OCI-LY1 (cell line): ENCODE results near the gene SMYD3.

Experiments
- H2AFZ ChIP-seq: fragments of 200-600 bp; sonication (generic), shearing (Covaris generic); 2 replicates; pipeline ENCODE4 v1.6.0; 2014; ENCODE audit warnings: antibody characterized with exemption, mild to moderate bottlenecking, low read length
- H3F3A ChIP-seq: fragments of 200-600 bp; sonication (generic), shearing (Covaris generic); 2 replicates; pipeline ENCODE4 v1.6.0; 2014; ENCODE audit warnings: mild to moderate bottlenecking, antibody characterized with exemption, low read length, moderate library complexity; ENCODE audit not compliant: insufficient read depth
- H3K27ac ChIP-seq: fragments of 200-600 bp; sonication (generic); 2 replicates; pipeline ENCODE4 v1.5.1; 2014; ENCODE audit warnings: low read length, mixed run types, mild to moderate bottlenecking, low read depth; ENCODE audit not compliant: poor library complexity, severe bottlenecking
- H3K27me3 ChIP-seq: fragments of 200-600 bp; sonication (generic); 2 replicates; pipeline ENCODE4 v1.6.0; 2014; ENCODE audit warnings: antibody characterized with exemption, mild to moderate bottlenecking, low read length, moderate library complexity; ENCODE audit not compliant: insufficient read depth
- H3K36me3 ChIP-seq: fragments of 200-600 bp; sonication (generic); 2 replicates; pipeline ENCODE4 v1.6.1; 2014; ENCODE audit warnings: mild to moderate bottlenecking, antibody characterized with exemption, low read length, moderate library complexity, mixed read lengths; ENCODE audit not compliant: insufficient read depth
- H3K4me1 ChIP-seq: fragments of 200-600 bp; sonication (generic); 2 replicates; pipeline ENCODE4 v1.5.1; 2014; ENCODE audit warnings: mild to moderate bottlenecking, low read length, moderate library complexity; ENCODE audit not compliant: insufficient read depth, severe bottlenecking
- H3K4me2 ChIP-seq: fragments of 200-600 bp; sonication (generic), shearing (Covaris generic); 2 replicates; pipeline ENCODE4 v1.6.1; 2014; ENCODE audit warnings: low read length
- H3K4me3 ChIP-seq: fragments of 200-600 bp; sonication (generic); 2 replicates; pipeline ENCODE4 v1.5.1; 2014; ENCODE audit warnings: low read length, low read depth, mild to moderate bottlenecking, mixed read lengths; ENCODE audit not compliant: poor library complexity, severe bottlenecking
- H3K79me2 ChIP-seq: fragments of 200-600 bp; shearing (Covaris generic); 2 replicates; pipeline ENCODE4 v1.6.1; 2016; ENCODE audit warnings: mixed run types, low read length, mixed read lengths; ENCODE audit not compliant: insufficient read depth
- H3K9ac ChIP-seq: fragments of 200-600 bp; sonication (generic), shearing (Covaris generic); 2 replicates; pipeline ENCODE4 v1.6.1; 2014; ENCODE audit warnings: mild to moderate bottlenecking, low read length, mixed read lengths
- H3K9me2 ChIP-seq: fragments of 200-600 bp; sonication (generic), shearing (Covaris generic); 2 replicates; pipeline ENCODE4 v1.6.1; 2014; ENCODE audit warnings: low read depth, mild to moderate bottlenecking, low read length, mixed read lengths
- H3K9me3 ChIP-seq: fragments of 200-600 bp; shearing (Covaris generic); 2 replicates; pipeline ENCODE4 v1.6.1; 2014; ENCODE audit warnings: low read length, mixed read lengths
- H4K20me1 ChIP-seq: fragments of 200-600 bp; sonication (generic), shearing (Covaris generic); 2 replicates; pipeline ENCODE4 v1.6.0; 2016; ENCODE audit warnings: mild to moderate bottlenecking, low read length; ENCODE audit not compliant: insufficient read depth
- CTCF ChIP-seq: fragments of 200-600 bp; sonication (generic), shearing (Covaris generic); IDR thresholded peaks from 2 replicates; pipeline ENCODE4 v1.5.1; 2017; ENCODE audit warnings: mild to moderate bottlenecking, antibody characterized with exemption, low read length, moderate library complexity, mixed read lengths
- EZH2 ChIP-seq: fragments of 200-600 bp; sonication (generic), shearing (Covaris generic); IDR thresholded peaks from 2 replicates; pipeline ENCODE4 v1.8.0; 2017; ENCODE audit warnings: borderline replicate concordance, mixed run types, mild to moderate bottlenecking, antibody characterized with exemption, low read length, moderate library complexity, mixed read lengths

Gene SMYD3

GRCh38 chr1:245704765-245705164 lies 802.3 kb downstream of the SMYD3 start:
- no peaks in the 10 kb centered on the region for H3K79me2 ChIP-seq
- no peak overlapping the region for H3K27ac ChIP-seq
- no peak overlapping the region for H2AFZ ChIP-seq
- no peaks in the 10 kb centered on the region for H3F3A ChIP-seq
- no peak overlapping the region for H3K9ac ChIP-seq
- H3K36me3 ChIP-seq, result no peaks in the 10 kb centered on the region
- no peaks in the 10 kb centered on the region for H3K4me1 ChIP-seq
- H3K9me3 ChIP-seq, result no peaks in the 10 kb centered on the region
- no peaks in the 10 kb centered on the region for H4K20me1 ChIP-seq
- H3K4me2 ChIP-seq, result no peak overlapping the region
- H3K9me2 ChIP-seq, result no peaks in the 10 kb centered on the region
- TF ChIP-seq CTCF (no peak), EZH2 (no peak)
- H3K4me3 ChIP-seq, result no peak overlapping the region
- no peaks in the 10 kb centered on the region for H3K27me3 ChIP-seq

- TF ChIP-seq EZH2 (no peak), CTCF (no peak)
These were observed 802.7 kb downstream of the SMYD3 start for GRCh38 chr1:245704341-245704740.

GRCh38 chr1:245702346-245702745 lies 804.7 kb downstream of the SMYD3 start:
- Histone ChIP-seq H3K36me3 (no peaks in the 10 kb centered on the region), H2AFZ (no peak overlapping the region), H3K79me2 (no peaks in the 10 kb centered on the region), H3K27ac (no peak overlapping the region), H3K4me2 (no peak overlapping the region), H3K4me1 (peaks cover 13% of the 10 kb centered on the region), H3K9ac (no peak overlapping the region), H3K9me2 (no peaks in the 10 kb centered on the region), H3K27me3 (no peaks in the 10 kb centered on the region), H4K20me1 (no peaks in the 10 kb centered on the region), H3F3A (no peaks in the 10 kb centered on the region), H3K9me3 (no peaks in the 10 kb centered on the region), H3K4me3 (no peak overlapping the region)
- TF ChIP-seq EZH2 (no peak), CTCF (no peak)

More at GRCh38 chr1:245704341-245704740, 802.7 kb downstream of the SMYD3 start:
- Histone ChIP-seq H3K9ac (no peak overlapping the region), H2AFZ (no peak overlapping the region), H3K27me3 (no peaks in the 10 kb centered on the region), H3K9me2 (no peaks in the 10 kb centered on the region), H3K9me3 (no peaks in the 10 kb centered on the region), H3K4me1 (peaks cover 3% of the 10 kb centered on the region), H4K20me1 (no peaks in the 10 kb centered on the region), H3K36me3 (no peaks in the 10 kb centered on the region), H3K4me3 (no peak overlapping the region), H3K79me2 (no peaks in the 10 kb centered on the region), H3K4me2 (no peak overlapping the region), H3F3A (no peaks in the 10 kb centered on the region), H3K27ac (no peak overlapping the region)
